Endometrial microvascular endothelial cells (primary cell): ENCODE measurements around the gene STOM. TPM values are rescaled to one million over a fixed set of nuclear protein-coding genes. Genes with fewer than 3 reads are reported as not detected.
"Not testable (repeated sequence)": the region's sequence is repeated elsewhere in the genome, so short reads cannot be mapped to it uniquely, and the experiment has no call there.

ENCODE experiments used
- in situ Hi-C: cut with HindIII; loops from 2 replicates; pipeline ENCODE4 v1.10.0; 2017; ENCODE audit warnings: low sequenced_read_pairs, low pct_unique_long_range_greater_than_20kb; ENCODE audit errors: inconsistent ontology term
- total RNA-seq: library from RNA; depleted of rRNA; stranded (reverse); fragments of >200 nt; gene quantifications from one replicate; pipeline ENCODE4 v1.2.3, GENCODE V29; 2015; ENCODE audit errors: inconsistent ontology term

The STOM gene
- total RNA-seq, 1 donor from 2014 or later = 203 TPM

GRCh38 chr9:121296213-121297127 lies 73.6 kb downstream of the STOM start:
- in situ Hi-C loops = no loop called here

- in situ Hi-C loops = no loop called here
These were observed 74.3 kb downstream of the STOM start for GRCh38 chr9:121295662-121296191.

GRCh38 chr9:121294866-121295661 lies 75.0 kb downstream of the STOM start:
- in situ Hi-C loops = no loop called here

GRCh38 chr9:121294151-121294743 lies 75.8 kb downstream of the STOM start:
- in situ Hi-C loops = no loop called here

- in situ Hi-C loops = no loop called here
These were observed 77.2 kb downstream of the STOM start for GRCh38 chr9:121292801-121293241.

GRCh38 chr9:121292051-121292450 lies 78.0 kb downstream of the STOM start:
- in situ Hi-C loops = no loop called here

GRCh38 chr9:121291536-121291935 lies 78.5 kb downstream of the STOM start:
- in situ Hi-C loops = not testable (repeated sequence)

- in situ Hi-C loops = loop anchor here (10.0 kb wide), 1 partner anchor 65 kb away; no protein-coding TSS in a partner anchor
These were observed 80.2 kb downstream of the STOM start for GRCh38 chr9:121289772-121290370.

- in situ Hi-C loops = loop anchor here (10.0 kb wide), 1 partner anchor 66 kb away; no protein-coding TSS in a partner anchor
These were observed 80.9 kb downstream of the STOM start for GRCh38 chr9:121289026-121289771.

Other genes starting within 250 kb of the STOM start
- 33.8 TPM for gene RAB14, start 168.4 kb downstream of the STOM start, total RNA-seq
- 82.4 TPM for gene GSN, start 102.1 kb downstream of the STOM start, total RNA-seq
- gene GGTA1, start 129.6 kb upstream of the STOM start, total RNA-seq = not detected